Fibroblast of the aortic adventitia (primary cell): Measurements from ENCODE around the gene CFHR1. TPM values are rescaled to one million over a fixed set of nuclear protein-coding genes. Genes with fewer than 3 reads are reported as not detected.

Experiments used
- DNase-seq: peaks from one replicate; pipeline ENCODE4 v3.0.0-alpha.2; 2010; ENCODE audit warnings: low read depth
- H3K4me3 ChIP-seq: 2 replicates; pipeline ENCODE4 v1.5.1; 2011; ENCODE audit warnings: low read depth, mild to moderate bottlenecking, control low read depth, low read length, moderate library complexity
- total RNA-seq: library from RNA; depleted of rRNA; stranded (reverse); fragments of >200 nt; gene quantifications from 2 replicates; pipeline ENCODE4 v1.2.3, GENCODE V29; 2012; ENCODE audit warnings: low replicate concordance
- TF ChIP-seq, protein P1 (sequence below): IDR thresholded peaks from 2 replicates; pipeline ENCODE4 v1.5.1; 2011; ENCODE audit warnings: mild to moderate bottlenecking, low read length, control low read depth, inconsistent platforms; ENCODE audit not compliant: insufficient read depth

The CFHR1 gene
- total RNA-seq, 1 donor = not detected

- DNase-seq = no peak
- no peak overlapping the region for H3K4me3 ChIP-seq
- TF ChIP-seq, protein P1, sequence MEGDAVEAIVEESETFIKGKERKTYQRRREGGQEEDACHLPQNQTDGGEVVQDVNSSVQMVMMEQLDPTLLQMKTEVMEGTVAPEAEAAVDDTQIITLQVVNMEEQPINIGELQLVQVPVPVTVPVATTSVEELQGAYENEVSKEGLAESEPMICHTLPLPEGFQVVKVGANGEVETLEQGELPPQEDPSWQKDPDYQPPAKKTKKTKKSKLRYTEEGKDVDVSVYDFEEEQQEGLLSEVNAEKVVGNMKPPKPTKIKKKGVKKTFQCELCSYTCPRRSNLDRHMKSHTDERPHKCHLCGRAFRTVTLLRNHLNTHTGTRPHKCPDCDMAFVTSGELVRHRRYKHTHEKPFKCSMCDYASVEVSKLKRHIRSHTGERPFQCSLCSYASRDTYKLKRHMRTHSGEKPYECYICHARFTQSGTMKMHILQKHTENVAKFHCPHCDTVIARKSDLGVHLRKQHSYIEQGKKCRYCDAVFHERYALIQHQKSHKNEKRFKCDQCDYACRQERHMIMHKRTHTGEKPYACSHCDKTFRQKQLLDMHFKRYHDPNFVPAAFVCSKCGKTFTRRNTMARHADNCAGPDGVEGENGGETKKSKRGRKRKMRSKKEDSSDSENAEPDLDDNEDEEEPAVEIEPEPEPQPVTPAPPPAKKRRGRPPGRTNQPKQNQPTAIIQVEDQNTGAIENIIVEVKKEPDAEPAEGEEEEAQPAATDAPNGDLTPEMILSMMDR = no peak
Observed at GRCh38 chr1:196858811-196859210, 39.3 kb downstream of the CFHR1 start.

GRCh38 chr1:196860323-196860884, 40.9 kb downstream of the CFHR1 start:
- no peak overlapping the region for H3K4me3 ChIP-seq
- TF ChIP-seq, protein P1 = no peak

DNA sequence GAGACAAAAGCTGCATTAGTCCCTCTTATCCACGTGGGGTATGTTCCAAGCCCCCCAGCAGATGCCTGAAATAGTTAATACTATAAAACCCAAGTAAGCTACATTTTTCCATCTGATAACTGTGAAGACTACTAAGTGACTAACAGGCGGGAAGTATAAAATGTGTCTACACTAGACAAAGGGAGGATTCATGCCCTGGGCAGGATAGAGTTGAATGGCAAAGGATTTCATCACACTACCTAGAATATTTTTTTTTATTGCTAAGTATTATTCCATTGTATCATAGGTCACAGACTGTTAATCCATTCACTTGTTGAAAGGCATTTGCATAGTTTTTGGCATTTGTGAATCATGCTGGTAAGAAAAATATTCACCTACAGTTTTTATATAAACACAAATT, 41.9 kb downstream of the CFHR1 start:
- TF ChIP-seq, protein P1 = no peak
- no peak overlapping the region for H3K4me3 ChIP-seq
- DNase-seq = peak; percentile 12

More at GRCh38 chr1:196860323-196860884, 40.9 kb downstream of the CFHR1 start:
- no peak for DNase-seq

DNA sequence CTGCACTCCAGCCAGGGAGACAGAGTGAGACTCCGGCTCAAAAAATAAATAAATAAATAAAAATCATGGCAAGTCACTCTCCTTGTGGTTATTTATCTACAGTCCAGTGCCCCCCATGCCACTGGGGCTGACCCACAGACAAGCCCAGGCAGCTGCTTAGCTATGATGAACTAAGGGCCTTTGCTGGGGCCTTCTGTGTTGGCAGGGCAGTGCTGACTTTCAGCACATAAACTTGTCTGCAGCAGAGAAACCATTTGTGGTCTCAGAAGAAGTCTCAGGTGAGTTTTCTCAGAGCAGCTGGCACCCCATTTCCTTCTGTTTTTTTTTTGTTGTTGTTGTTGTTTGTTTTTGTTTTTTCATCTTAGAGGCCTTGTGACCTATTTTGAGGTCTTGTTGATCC, 47.4 kb downstream of the CFHR1 start:
- no peak overlapping the region for H3K4me3 ChIP-seq
- no peak for DNase-seq
- TF ChIP-seq, protein P1 = no peak

DNA sequence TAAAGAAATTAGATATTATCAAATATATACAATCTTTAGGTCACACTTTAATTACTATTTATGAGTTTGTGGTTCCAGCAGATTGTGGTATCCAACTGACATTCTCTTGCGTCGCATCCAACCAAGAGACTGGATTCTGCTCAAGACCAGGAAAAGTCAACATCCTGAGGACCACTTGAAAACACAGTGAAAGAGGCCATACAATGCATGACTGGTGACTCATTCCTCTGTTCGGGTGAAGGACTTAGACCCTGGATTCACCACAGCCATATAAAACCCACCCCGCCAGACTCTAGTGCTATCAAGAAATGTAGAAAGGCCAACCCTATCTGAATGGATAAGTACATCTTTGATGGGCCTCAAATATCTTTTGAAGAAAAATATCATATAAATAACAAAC, 53.9 kb downstream of the CFHR1 start:
- TF ChIP-seq, protein P1 = no peak
- H3K4me3 ChIP-seq = no peak overlapping the region
- no peak for DNase-seq

DNA sequence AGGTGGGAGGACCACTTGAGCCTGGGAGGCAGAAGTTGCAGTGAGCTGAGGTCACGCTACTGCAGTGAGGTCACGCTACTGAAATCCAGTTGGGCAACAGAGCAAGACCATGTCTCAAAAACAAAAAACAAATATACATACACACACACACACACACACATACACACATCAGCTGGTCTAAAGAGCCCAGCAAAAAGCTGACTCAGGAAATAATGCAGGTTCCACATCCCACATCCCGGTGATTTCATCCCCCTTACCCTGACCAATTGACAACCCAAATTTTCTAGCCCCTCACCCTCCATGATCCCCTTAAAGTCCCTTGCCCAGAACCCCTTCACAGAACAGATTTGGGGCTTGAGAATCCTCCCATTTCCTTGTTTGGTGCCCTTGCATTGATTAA, 56.4 kb downstream of the CFHR1 start:
- DNase-seq = no peak
- TF ChIP-seq, protein P1 = no peak
- no peak overlapping the region for H3K4me3 ChIP-seq

- peak; percentile 27 for DNase-seq
- peak overlapping the region; percentile 57 for H3K4me3 ChIP-seq
- TF ChIP-seq, protein P1 = peak; percentile 17
Observed at GRCh38 chr1:196877964-196878363, 58.4 kb downstream of the CFHR1 start.
